Activated CD8-positive, alpha-beta memory T cell treated with anti-CD3 and anti-CD28 coated beads, Interleukin-2, amount 50 U/mL, for 1 hour (primary cell): ENCODE measurements around the gene TBCA.

Experiments
- DNase-seq: peaks from one replicate; pipeline ENCODE4 v3.0.0-alpha.2; 2020; ENCODE audit errors: extremely low read depth

Gene TBCA

GRCh38 chr5:77642738-77643653, 133.1 kb downstream of the TBCA start:
- DNase-seq = no peak

GRCh38 chr5:77641963-77642737, 134.0 kb downstream of the TBCA start:
- DNase-seq = no peak

GRCh38 chr5:77641397-77641943, 134.7 kb downstream of the TBCA start:
- DNase-seq = no peak
